Astrocyte of the spinal cord (primary cell): ENCODE results near the gene AGAP2.

Experiments used
- DNase-seq: peaks from one replicate; pipeline ENCODE4 v3.0.0; 2011; ENCODE audit warnings: low read depth, low spot score
- H3K4me3 ChIP-seq: 2 replicates; pipeline ENCODE4 v1.5.1; 2011; ENCODE audit warnings: low read depth, mild to moderate bottlenecking, low read length, moderate library complexity
- in situ Hi-C: cut with HindIII; loops from 2 replicates; pipeline ENCODE4 v1.10.0; 2017; ENCODE audit warnings: low sequenced_read_pairs
- TF ChIP-seq, protein P1 (sequence below): IDR thresholded peaks from 2 replicates; pipeline ENCODE4 v1.5.1; 2012; ENCODE audit warnings: low read depth, mild to moderate bottlenecking, low read length, inconsistent platforms

AGAP2 gene

DNA sequence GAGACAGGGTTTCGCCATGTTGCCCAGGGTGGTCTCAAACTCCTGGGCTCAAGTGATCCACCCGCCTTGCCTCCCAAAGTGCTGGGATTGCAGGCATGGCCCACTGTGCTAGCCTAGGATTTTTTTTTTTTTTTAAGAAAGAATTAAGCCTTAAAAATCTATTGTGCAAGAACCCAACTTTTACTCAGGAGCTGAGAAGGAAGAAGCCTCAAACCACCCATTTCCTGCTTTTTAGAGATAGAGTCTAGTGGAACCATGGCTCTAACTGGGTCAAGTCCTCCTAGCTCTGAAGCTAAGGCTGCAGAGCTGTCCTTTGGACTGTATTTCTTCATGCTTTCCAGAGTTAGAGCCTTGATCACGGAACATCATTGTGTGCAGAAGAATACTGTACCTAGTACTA lies 42.7 kb upstream of the AGAP2 start:
- TF ChIP-seq, protein P1, sequence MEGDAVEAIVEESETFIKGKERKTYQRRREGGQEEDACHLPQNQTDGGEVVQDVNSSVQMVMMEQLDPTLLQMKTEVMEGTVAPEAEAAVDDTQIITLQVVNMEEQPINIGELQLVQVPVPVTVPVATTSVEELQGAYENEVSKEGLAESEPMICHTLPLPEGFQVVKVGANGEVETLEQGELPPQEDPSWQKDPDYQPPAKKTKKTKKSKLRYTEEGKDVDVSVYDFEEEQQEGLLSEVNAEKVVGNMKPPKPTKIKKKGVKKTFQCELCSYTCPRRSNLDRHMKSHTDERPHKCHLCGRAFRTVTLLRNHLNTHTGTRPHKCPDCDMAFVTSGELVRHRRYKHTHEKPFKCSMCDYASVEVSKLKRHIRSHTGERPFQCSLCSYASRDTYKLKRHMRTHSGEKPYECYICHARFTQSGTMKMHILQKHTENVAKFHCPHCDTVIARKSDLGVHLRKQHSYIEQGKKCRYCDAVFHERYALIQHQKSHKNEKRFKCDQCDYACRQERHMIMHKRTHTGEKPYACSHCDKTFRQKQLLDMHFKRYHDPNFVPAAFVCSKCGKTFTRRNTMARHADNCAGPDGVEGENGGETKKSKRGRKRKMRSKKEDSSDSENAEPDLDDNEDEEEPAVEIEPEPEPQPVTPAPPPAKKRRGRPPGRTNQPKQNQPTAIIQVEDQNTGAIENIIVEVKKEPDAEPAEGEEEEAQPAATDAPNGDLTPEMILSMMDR = no peak
- in situ Hi-C loops = no loop called here
- DNase-seq = no peak
- H3K4me3 ChIP-seq = no peak overlapping the region

DNA sequence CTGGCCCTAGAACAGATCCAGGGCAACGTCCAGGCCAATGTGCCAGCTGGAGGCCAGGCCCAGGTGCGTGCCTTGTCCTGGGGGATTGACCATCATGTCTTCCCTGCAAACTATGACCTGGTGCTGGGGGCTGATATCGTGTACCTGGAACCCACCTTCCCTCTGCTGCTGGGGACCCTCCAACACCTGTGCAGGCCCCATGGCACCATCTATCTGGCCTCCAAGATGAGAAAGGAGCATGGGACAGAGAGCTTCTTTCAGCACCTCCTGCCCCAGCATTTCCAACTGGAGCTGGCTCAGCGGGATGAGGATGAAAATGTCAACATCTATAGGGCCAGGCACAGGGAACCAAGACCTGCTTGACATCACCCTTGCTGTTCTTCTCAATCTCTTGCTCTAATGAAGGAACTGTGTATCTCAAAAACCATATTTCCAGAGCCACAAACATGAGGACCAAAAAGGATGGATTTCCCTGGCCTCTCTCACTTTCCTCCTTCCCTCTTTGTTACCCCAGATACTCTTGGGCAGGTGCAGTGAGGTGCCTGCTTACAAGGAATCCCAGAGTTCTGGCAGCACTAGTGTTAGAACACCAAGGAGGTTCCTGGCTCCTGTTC lies 41.8 kb upstream of the AGAP2 start:
- TF ChIP-seq, protein P1 = no peak
- in situ Hi-C loops = no loop called here
- DNase-seq = no peak
- H3K4me3 ChIP-seq = no peak overlapping the region

DNA sequence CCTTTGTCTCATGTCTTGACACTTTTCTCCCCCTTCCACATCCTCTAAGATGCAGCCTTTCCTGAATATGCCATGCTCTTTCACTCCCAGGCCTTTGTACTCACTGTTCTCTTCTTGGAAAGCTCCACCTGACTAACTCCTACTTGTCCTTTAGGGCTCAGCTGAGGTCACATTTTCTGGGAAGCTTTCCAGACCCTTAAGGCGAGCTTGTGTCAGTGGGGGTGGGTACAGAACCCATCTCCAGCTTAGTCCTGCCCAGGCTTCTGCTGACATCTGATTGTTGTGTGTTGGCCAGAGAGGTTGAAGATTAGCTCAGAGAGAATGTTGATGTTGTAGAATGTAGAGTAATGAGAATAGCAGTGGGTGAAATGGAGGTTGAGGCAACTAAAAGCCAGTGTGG lies 41.2 kb upstream of the AGAP2 start:
- TF ChIP-seq, protein P1 = no peak
- no peak overlapping the region for H3K4me3 ChIP-seq
- in situ Hi-C loops = no loop called here
- DNase-seq = no peak

DNA sequence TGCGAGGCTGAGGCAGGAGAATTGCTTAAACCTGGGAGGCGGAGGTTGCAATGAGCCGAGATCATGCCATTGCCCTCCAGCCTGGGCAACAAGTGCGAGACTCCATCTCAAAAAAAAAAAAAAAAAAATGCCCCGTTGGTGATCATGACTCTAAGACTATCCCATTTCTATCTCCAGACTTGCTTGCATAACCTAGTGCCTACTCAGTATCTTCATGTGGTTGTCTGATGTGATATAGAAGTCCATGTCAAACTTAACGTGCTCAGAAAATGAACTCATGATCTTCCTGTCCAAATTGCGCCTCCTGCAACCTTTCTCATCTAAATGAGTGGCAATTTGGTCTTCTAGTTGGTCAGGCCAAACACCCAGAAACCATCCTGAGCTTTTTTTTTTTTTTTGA lies 39.4 kb upstream of the AGAP2 start:
- no peak for DNase-seq
- in situ Hi-C loops = no loop called here

DNA sequence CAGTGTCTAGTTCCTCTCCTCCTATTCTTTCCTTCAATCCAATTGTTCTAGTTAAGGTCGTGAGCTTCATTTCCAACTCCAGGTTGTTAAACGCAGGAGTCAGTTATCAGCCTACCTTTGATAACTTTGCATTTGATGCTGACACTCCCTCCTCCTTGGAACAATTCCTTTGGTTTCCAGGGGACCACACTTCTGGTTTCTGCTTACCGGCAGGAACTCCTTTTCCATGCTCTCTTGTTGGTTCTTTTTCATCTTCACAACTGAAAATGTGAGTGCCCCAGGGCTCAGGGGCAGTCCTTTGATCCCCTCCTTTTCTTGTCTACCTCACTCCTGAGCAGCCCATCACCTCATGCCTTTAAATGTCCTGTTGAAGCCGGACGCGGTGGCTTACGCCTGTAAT lies 38.8 kb upstream of the AGAP2 start:
- in situ Hi-C loops = no loop called here
- TF ChIP-seq, protein P1 = no peak
- DNase-seq = no peak
- H3K4me3 ChIP-seq = no peak overlapping the region

More for the DNA sequence above, 39.4 kb upstream of the AGAP2 start:
- no peak overlapping the region for H3K4me3 ChIP-seq
- TF ChIP-seq, protein P1 = no peak

DNA sequence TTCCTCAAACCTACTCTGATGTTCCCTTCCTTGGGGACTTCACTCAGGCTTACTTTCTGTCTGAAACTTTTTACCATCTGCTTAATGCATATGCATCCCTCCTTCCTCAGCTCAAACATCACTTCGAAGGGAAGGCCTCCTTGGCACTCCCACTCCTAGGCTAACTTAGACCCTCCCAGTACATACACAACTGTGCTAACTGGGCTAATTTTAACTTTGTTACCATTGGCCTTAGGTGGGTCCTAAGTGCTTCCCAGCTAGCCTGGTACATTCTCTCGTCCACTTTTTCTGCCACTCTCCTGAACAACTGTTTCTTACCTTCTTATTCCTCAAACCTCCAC lies 37.7 kb upstream of the AGAP2 start:
- TF ChIP-seq, protein P1 = no peak
- DNase-seq = no peak
- H3K4me3 ChIP-seq = no peak overlapping the region
- in situ Hi-C loops = no loop called here

DNA sequence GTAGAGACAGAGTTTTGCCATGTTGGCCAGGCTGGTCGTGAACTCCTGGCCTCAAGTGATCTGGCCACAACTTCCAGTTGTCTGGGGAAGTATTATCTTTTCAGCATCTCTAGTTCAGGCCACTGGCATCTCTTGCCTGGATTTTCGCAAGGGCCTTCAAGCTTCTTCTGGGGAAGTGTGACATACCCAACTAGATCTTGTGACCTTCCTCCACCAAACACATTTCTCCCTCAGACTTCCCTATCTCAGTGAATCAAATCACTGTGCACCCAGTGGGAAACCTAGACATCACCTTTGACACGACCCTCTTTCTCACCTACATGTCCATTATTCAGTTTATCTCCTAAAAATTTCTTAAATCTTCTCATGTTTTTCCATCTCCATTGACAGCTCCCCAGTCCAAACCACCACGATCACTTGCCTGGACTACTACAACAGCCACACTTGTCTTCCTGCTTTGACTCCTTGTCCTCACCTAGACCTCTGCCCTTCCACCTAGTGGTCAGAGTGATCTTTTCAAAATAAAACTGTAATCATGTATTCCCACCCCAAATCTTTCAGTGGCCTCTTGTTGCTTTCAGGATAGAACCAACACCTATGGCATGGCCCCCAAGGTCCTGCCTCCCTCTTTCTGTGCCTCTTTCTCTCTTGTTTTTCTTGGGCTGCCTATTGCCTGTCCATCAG lies 37.2 kb upstream of the AGAP2 start:
- TF ChIP-seq, protein P1 = no peak
- no peak overlapping the region for H3K4me3 ChIP-seq
- in situ Hi-C loops = no loop called here
- DNase-seq = no peak
